ENCODE measurements around the gene FANCE. TPM values are rescaled to one million over a fixed set of nuclear protein-coding genes. Genes with fewer than 3 reads are reported as not detected.
A peak's percentile ranks its signal among the peaks of the same experiment; 100 is the strongest.

The FANCE gene
- total and polyA plus RNA-seq, 2 donors (not counting 1 experiment from before 2014, with no cell fraction given), result 9.2 to 12.8 TPM

DNA sequence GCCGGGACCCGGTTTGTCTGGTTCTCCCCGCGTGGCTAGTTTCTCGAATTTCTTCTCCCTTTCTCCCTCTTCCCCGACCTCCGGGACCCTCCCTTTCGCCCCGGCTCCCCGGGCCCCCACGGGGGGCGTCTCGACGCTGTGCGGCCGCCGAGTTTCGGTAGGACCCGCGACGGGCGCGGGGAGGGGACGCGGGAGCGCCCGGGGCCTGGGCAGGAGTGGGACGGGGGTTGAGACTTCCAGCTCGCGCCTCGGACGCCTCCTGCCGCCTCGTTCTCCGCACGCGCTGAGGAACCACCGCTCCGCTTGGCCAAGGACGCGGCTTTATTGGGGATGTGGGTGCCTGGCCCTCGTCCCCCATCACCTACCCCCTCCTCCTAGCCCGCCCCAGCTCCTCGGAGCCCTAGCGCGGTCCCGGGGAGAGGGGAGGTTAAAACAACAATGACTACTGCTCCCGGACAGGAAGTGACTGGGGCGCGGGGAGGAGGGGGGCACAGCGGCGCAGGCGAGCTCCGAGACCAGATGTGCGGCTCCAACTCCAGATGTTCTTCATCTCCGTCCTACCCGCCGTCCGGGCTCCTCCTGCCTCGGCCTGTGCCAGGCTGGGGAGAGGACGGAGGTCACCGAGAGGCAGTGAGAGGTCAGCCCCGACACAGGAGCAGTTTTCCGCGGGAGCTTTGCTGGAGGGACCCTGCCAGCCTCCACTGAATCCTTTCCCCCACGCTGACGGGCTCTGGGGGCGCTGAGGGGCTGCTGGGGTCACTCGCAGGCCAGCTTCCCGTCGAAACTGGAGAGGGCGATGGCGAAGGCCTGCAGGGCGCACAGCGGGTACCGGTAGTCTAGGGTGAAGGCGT lies 45.7 kb downstream of the FANCE start:
- Histone ChIP-seq H4K20me1 (ENCODE audit: control insufficient read depth, insufficient read depth, low read length, poor library complexity, severe bottlenecking) (no peaks in the 10 kb centered on the region), H3K4me2 (replicated peaks; ENCODE audit: low read depth, low read length, poor library complexity, severe bottlenecking) (peak overlapping the region; percentile 99), H2AFZ (ENCODE audit: insufficient read depth, low read depth, low read length, poor library complexity, severe bottlenecking) (peak overlapping the region; percentile 94), H3K9ac (ENCODE audit: low read length) (peak overlapping the region; percentile 75), H3K79me2 (ENCODE audit: control insufficient read depth, insufficient read depth, low read length) (no peaks in the 10 kb centered on the region), H3K4me1 (ENCODE audit: control insufficient read depth in 2 of 2, insufficient read depth in 2 of 2, low read length in 2 of 2) (peaks cover 14 to 22% of the 10 kb centered on the region in 2 donors), H3K4me3 (ENCODE audit: control extremely low read depth in 1 of 5, extremely low read depth in 1 of 5, insufficient read depth in 1 of 5, low read depth in 2 of 5, low read length in 4 of 5) (peak overlapping the region; percentile 39 to 78 (median 63)), H3K27ac (ENCODE audit: low read length in 2 of 2) (no peak overlapping the region), H3K36me3 (replicated peaks in 1 of 2; ENCODE audit: control extremely low read depth in 1 of 2, control insufficient read depth in 1 of 2, extremely low read depth in 1 of 2, insufficient read depth in 2 of 2, low read length in 1 of 2) (no peaks in the 10 kb centered on the region), H3K9me3 (ENCODE audit: control extremely low read depth in 1 of 3, control insufficient read depth in 2 of 3, insufficient read depth in 1 of 3, low read length in 2 of 3) (peaks cover 0 to 7% (median 0%) of the 10 kb centered on the region in 3 donors), H3K27me3 (replicated peaks in 1 of 4; ENCODE audit: control extremely low read depth in 1 of 4, control insufficient read depth in 3 of 4, insufficient read depth in 4 of 4, low read length in 3 of 4) (peaks cover 0 to 40% (median 17%) of the 10 kb centered on the region in 4 experiments)
- Mint-ChIP-seq H3K4me3 (peak overlapping the region; percentile 83), H3K4me1 (peaks cover 21% of the 10 kb centered on the region), H3K27ac (peak overlapping the region; percentile 46), H3K27me3 (peaks cover 38% of the 10 kb centered on the region), H3K9me3 (ENCODE audit: insufficient read depth) (no peaks in the 10 kb centered on the region)
- ChIA-PET CTCF (interaction anchor here (0.6 to 2.4 kb wide), 2 partner anchors 10 to 26 kb away, joined by 3 to 8 read pairs; no protein-coding TSS in a partner anchor), POLR2A (interaction anchor here (0.8 kb wide), 1 partner anchor 26 kb away, joined by 5 read pairs; no protein-coding TSS in a partner anchor)
- no peak for ATAC-seq (ENCODE audit: low read depth)
- whole genome bisulfite sequencing (ENCODE audit: insufficient coverage), result 10% methylated on average over 65 of the region's 77 CpGs
- intact Hi-C loops (cut with micrococcal nuclease), result loop anchor here (1.0 kb wide), 2 partner anchors 29 to 45 kb away; partner anchors contain the start of genes FANCE and RPL10A
- TF ChIP-seq EZH2 (IDR thresholded peaks at IDR 0.05; ENCODE audit: borderline replicate concordance, insufficient read depth, low read depth, low read length, poor library complexity, severe bottlenecking) (no peak), CTCF (IDR thresholded peaks at IDR 0.05) (no peak)
- DNase-seq, result peak; percentile 58

Data from B cell (primary cell).